Effector CD4-positive, alpha-beta T cell (primary cell): ENCODE results near the gene TMEM72.

ENCODE experiments used
- DNase-seq: peaks from one replicate; pipeline ENCODE4 v3.0.0-alpha.2; 2020

Gene TMEM72

GRCh38 chr10:44935201-44935965, 24.2 kb downstream of the TMEM72 start:
- DNase-seq = no peak

GRCh38 chr10:44935966-44936295, 24.8 kb downstream of the TMEM72 start:
- DNase-seq = no peak

DNA sequence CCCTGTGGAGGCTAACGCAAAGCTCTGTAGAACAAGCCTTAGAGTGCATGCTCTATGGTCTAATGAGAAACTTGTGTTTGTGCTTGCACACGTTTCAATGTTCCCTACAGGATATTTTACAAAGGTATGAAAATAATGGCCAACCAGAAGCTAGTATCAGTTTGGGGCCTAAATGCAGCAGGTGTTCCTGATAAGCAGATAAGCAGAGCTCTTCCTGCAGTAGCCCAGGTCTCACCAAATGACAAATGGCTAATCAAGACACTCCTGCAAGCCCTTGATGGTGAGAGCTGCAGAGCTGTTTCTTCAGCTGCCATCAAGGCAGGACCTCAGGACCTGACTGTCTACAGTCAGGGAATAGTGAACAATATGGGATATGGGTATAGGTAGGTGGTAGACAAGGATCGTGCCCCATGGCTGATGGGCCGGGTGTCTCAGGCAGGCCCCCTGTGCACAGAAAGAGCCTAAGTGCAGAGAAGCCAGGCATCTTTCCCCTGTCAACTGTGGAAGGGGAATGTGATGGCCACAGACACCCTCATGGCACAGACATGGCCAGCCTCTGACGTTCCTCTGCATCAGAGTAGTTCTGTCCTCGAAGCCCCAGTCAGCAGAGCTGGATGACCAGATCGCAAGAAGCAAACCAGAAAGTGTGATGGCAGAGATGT, 25.3 kb downstream of the TMEM72 start:
- DNase-seq = no peak

DNA sequence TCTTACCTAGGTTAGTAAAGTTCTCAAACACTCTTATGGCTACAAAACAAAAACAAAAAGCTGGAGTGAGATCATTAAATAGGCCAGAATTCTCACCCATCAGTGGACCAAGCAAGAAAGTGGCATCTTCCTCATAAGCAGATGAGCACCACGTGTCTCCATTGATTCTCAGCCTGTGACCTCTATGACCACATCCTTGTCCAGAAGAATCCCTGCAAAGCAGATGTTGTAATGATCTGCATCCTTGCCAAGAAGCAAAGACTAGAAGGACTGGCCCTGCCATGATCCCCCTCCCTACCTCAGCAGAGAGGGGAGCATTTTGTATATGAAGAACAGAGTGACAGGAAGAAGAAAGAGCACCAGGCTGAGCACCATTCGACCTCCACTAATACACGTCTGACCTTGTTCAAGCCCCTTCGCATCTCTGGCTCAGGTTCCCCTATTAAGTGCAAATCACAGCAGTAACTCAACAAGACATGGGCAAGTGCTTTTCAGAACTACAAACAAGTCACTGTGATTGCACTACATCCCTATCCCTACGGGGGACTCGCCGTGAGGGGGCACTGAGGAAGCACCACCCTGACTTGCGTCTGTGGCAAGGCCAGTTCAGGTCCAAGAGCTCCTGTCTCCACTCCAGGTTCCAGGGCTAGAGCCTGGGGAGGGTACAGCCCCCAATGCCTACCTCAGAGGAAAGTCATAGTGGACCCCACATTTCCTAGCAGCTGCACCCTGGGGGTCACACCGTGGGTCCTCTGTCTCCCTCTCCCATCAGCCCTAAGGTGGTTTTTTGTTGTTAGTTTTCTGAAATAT, 26.3 kb downstream of the TMEM72 start:
- no peak for DNase-seq

DNA sequence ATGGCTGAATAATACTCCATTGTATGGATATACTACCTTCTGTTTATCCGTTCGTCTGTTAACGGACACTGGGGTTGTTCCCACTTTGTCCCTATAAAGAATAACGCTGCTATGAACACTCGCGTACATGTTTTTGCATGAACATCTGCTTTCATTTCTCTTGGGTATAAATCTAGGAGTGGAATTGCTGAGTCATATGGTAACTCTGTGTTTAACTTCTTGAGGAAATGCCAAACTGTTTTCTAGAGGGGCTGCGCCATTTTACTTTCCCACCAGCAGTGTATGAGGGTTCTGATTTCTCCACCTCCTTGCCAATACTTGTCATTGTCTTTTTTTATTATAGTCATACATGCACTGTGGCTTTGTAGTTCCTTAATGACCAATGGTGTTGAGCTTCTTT, 27.8 kb downstream of the TMEM72 start:
- DNase-seq = no peak

GRCh38 chr10:44939691-44940401, 28.7 kb downstream of the TMEM72 start:
- DNase-seq = no peak

DNA sequence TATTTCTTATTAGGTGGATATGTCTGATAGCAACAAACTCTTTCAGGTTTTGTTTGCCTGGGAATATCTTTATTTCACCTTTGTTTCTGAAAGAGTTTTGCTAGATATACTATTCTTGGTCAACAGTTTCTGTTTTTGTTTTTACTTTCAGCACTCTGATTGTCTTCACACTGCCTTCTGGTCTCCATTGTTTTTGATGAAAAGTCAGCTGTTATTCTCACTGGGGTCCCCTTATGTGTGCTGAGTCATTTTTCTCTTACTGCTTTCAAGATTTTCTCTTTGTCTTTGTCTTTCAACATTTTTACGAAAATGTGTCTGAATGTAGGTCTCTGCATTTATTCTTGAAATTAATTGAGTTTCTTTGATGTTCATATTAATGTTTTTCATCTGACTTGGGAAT, 33.2 kb downstream of the TMEM72 start:
- no peak for DNase-seq

DNA sequence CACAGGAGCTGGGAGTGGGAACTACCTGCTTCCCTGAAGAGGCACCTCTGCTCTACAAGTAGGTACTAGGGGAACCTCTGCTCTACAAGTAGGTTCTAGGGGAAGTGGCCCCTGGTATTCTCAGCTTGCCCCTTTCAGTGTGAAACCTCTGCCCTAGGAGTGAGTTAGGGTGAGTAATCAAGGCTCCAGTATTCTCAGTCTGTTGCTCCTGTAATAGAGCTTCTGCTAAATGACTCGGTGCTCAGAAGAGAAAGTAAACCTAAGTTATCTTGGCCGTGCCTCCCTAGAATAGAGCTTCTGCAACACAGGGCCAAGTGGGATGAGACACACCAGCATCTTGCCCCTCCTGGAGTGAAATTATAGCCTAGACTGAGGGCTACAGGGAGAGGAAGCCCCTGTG, 35.1 kb downstream of the TMEM72 start:
- DNase-seq = no peak

DNA sequence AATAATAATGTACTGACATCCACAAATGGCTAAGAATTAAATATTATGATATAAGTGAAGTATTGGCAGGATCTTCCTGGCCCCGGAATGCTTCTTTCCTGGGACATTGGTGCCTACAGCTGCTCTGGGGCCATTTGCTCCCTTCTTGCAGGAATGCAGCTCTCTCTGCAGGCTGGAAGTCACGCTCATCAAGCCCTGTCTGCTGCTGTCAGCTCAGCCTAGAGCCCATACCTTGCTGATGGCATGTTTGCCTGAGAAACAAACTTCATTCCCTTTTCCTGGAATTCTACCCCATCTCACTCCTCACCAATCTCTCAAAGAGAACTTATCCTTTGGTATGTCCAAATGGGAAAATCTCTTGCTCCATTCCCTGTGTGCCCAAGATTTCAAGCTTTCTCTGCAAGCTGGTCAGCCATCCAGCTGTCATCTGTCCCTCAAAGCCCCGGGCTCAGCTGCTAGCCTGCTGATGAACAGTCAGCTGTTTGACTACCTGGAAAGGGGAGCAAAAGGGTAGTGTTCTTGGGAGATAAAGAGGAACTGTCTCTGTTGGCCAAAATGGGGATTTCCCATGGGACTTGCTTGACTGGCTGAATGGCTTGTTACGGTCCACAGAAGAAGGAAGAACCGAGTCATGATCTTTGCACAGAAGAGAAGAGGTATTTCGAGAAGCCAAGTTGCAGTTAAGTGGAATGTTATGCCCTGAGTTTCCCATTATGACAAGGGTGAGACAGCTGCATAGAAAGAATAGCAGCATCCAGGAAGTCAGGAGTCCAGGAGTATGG, 36.4 kb downstream of the TMEM72 start:
- DNase-seq = no peak

- DNase-seq = no peak
These were observed 37.5 kb downstream of the TMEM72 start for GRCh38 chr10:44948642-44949041.

DNA sequence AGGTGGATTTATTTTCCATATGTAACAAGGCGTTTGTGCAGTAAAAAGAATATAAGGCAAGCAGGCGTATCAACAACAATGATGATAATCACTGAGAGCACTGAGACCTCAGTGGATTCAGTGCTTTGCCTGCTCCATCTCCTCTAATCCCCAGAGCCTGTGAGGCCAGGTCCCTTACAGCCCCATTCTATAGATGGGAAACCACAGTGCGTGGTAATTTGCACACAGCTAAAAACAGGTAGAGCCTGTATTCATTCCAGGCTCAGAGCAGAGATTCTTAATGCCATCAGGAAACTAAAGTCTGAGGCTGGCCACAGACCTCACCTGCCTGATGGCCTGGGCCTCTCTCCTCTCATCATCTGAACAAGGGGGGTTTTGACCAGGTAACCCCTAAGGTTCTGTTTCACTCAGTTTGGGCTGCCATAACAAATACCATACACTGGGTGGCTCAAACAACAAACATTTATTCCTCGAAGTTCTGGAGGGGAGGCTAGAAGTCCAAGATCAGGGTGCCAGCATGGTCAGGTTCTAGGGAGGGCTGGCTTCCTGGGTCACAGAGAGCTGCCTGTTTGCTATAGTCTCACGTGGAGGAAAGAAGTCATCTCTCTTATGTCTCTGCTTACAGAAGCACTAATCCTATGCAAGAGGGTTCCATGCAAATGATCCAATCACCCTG, 38.1 kb downstream of the TMEM72 start:
- DNase-seq = no peak

DNA sequence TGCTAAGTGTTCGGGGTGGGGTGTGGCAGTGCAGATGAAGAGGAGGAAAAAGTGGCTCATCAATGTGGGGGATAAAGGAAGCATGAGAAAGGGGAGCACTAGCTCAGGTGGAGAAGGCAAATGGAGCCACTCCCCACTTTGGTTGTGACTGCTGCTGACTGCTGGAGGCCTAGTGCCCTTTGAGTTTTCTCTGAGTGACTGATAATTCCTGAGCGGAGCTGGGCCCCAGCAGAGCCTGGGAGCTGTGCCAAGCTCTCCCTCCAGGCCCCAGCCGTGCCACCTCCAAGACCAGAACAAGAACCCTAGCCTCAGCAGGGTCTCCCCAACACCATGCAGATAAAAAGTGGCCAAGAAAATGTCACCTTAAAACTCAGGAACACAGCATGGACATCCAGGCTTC, 38.8 kb downstream of the TMEM72 start:
- DNase-seq = no peak

GRCh38 chr10:44950326-44951225, 39.4 kb downstream of the TMEM72 start:
- no peak for DNase-seq

GRCh38 chr10:44951576-44952226, 40.6 kb downstream of the TMEM72 start:
- DNase-seq = no peak

GRCh38 chr10:44952779-44953231, 41.7 kb downstream of the TMEM72 start:
- no peak for DNase-seq

- no peak for DNase-seq
These were observed 42.9 kb downstream of the TMEM72 start for GRCh38 chr10:44954042-44954441.

GRCh38 chr10:44954962-44955361, 43.8 kb downstream of the TMEM72 start:
- no peak for DNase-seq

DNA sequence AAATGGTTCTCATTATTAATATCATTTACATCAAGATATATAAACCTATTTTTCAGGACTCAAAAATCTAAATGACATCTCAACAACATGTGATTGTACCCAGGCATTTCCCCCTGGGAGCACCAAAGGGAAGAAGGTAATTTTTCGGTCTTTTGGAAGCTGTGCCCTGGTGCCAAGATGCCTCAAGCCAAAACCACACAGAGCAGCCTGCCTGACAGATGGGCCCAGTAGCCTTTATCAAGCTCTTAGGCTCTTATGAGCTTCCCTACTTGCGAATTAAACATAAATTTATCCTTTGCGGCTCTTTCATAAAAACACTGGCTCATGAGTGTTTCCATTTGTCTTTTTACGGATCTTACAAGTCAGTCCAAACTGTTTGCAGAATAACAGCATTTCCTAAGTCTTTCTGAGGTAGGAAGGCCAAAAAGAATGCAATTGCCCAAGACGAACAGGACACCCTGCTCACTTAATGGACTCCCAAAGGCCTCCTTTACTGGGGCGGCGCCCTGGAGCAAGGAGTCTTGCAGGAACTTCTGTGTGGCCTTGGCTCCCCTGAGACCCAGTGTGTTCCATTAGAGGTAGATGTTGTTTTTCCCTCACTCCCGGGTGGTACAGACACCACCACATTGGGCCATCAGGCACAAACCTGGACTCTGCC, 44.4 kb downstream of the TMEM72 start:
- DNase-seq = no peak

GRCh38 chr10:44956226-44956625, 45.1 kb downstream of the TMEM72 start:
- no peak for DNase-seq
